ENCODE measurements around the gene TPO.
"Not testable (repeated sequence)": the region's sequence is repeated elsewhere in the genome, so short reads cannot be mapped to it uniquely, and the experiment has no call there.

Gene TPO

DNA sequence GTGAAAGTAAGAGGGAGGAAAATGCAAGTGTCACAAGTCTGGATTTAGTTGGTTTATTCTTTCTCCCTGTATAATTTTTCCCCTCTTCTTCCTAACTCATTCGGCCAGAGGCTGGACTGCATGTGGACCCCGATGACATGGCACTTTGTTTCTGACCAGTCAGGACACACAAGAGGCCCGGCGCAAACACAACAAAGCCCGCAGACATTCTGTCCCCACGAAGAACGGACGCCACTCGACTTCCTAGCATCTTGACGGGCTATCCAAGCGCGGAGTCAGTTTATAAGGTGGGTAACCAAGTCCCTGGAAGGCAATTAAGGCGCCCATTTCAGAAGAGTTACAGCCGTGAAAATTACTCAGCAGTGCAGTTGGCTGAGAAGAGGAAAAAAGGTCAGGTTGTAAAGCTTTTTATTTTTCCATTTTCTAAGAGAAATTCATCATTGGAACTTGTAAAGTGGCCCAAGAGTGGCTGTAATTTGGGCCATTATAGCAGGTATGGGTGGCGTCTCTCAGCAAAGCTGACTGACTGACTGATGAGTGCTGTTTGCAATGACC, at the start of gene TPO:
Gene TPO (plus strand): TSS at position 308 of the 555 bp plus-strand sequence. CDS start 946 bp downstream, outside the sequence.
- no peak for DNase-seq

DNA sequence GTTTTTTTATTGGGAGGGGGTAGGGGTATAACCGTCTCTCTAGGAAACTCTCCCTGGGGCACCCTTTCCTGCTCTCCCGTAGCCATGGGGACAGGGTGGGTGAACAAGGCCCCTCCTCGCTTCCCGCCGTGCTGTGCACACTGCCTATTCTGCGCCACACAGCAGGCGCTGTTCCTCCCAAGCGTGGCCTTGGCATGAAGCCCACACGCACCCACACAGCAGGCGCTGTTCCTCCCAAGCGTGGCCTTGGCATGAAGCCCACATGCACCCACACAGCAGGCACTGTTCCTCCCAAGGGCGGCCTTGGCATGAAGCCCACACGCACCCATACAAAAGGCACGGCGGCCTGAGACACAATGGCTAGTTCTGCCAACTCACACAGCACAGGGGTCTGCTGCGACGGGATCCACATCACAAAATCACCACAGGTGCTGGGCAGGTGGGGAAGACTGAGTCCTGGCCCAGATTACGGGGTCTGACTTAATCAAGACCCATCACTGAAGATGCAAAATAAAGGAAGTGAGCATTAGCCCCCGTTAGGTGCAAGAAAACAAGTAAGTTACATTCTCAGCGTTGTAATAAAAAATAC, 46.6 kb upstream of the TPO start:
- DNase-seq: no peak

DNA sequence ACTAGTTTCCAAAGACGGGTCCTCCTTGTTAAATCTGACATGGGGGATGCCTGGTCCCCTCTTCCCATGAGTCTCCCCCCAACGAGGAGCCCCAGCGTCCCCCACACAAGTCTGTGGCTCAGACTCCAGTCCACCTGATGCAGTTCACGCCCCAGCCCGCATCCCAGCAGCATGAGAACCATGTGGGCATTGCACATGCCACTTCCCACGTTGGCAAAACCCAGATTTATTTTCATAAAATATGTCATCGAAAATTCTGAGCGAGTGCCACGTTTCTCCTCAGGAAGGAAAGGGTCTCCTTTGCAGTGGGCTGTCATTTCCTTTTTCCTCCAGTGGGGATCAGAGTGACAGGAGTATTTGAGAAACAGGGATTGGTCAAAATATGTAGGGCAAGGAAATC, 45.7 kb upstream of the TPO start:
- no peak for DNase-seq

DNA sequence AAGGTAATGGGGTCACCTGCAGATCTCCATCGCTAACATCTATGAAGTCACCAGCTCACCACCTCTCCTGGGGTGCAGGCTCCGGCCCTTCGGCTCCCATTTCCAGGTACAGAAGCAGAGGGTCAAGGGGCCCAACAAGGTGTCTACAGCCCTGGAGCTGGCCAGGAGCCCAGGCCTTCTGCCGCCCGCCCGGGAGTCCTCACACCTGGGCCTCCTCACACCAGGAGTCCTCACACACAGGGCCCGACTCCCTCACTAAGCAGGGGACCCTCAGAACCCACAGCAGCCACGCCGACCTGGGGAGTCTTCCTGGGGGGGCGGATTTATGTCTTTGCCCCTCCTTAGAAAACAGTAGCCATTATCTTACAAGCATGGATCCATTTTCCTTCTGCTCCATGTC, 43.4 kb upstream of the TPO start:
- no peak for DNase-seq

DNA sequence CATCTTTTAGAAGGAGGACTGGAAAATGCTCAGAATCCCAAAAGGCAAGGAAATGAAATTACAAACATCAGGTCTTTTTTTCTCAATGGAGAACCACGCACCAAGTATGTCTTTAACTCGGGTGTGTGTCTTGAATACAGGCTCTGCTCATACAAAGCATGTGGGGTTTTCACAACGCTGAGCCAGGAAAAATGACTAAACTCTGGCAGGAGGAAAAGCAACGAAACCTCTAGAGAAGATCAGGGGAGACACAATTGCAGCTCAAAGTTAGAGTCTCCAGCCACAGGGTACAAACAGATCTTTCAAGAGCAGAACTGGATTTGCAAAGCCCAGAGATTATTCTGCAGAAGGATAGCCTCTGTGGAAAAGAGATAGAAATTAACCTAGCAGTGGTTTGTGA, 42.8 kb upstream of the TPO start:
- no peak for DNase-seq

DNA sequence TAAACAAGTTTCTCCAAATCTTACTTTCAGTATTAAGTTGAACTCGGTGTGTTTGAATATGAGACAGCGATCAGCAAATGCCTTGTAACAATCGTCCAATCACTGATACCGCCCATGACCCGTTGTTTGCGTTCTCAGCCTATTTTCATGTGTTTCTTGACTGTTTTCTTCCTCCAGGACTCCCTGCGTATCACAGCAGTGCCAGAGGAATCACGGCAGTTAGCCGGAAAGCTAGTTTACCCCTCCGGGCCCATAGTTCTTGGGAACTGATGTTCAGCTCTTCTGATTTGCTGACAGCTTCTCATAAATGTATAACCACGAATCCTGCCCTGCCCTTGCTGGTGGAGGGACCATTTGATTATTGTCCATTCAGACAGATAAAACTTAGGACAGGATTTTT, 42.2 kb upstream of the TPO start:
- DNase-seq: no peak

DNA sequence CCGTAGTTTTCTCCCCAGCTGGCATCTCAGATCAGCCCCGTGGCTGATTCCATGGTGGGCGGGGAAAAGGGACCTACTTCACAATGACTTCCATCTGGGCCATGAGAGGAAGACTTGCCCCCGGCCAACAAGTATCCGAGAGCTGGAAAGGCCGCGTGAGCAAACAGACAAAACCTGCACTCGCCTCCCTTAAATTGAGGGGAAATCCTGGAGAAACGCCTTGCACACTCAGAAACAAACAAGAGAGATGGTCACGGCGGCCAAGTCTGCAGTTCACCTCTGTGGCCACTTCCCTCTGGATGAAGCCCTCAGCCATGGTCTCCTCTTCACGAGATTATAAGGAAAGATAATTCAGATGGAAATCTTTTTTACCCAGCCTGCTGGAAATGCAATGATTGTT, 39.4 kb upstream of the TPO start:
- DNase-seq: no peak

DNA sequence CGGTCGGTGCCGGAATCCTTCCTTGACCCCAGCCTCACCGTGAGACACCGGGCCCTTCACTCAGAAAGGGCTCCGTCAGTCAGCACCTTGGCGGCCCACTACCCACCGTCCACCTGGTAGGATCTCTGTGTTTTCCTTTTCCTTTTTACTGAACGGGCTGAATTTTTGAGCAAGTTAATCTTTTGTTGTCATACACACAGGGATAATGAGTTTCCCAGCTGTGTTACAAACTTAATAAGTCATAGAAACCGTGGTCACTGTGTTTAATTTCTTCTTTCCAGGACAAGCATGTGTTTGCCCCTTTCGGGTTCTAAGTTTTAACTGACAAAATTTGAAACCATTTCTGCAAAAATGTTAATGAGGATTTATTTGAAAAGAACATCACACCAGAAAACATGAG, 39.0 kb upstream of the TPO start:
- no peak for DNase-seq

DNA sequence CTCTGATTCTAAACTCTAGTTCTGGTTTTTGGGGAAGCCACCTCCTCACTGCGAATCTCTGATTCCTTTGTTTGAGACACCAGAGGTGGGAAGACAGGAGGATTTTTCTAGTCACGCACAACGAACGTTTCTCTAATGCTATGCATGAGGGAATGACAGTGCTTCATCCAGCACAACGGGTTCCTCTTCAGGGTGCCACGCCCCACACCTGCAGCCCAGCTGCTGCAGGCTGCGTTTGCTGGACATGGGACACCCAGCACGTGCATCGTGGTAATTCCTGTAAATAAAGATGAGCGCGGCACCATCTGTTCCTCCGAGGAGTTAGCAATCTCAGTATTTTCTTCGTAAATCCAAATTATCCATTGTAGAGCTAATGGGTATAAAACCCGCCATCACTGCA, 37.5 kb upstream of the TPO start:
- DNase-seq: no peak

DNA sequence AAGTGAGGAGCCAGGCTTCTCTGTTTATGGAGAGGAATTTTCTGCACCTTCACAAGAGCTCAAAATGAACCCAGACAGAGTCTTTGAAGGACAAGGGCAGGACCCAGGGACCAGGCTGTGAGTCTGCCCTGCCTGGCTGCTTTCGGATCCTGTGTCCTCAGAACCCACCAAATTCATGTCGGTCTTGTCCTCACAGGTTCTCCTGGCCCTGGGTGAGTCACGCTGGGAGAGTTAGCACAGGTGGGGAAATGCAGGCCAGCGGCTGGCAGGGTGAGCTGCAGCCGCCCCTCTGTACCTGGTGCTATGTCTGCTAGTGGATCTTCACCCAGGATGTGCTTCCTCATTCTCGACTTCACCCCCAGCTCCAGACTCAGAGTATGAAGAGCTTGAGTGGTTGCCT, 35.8 kb upstream of the TPO start:
- DNase-seq: no peak

DNA sequence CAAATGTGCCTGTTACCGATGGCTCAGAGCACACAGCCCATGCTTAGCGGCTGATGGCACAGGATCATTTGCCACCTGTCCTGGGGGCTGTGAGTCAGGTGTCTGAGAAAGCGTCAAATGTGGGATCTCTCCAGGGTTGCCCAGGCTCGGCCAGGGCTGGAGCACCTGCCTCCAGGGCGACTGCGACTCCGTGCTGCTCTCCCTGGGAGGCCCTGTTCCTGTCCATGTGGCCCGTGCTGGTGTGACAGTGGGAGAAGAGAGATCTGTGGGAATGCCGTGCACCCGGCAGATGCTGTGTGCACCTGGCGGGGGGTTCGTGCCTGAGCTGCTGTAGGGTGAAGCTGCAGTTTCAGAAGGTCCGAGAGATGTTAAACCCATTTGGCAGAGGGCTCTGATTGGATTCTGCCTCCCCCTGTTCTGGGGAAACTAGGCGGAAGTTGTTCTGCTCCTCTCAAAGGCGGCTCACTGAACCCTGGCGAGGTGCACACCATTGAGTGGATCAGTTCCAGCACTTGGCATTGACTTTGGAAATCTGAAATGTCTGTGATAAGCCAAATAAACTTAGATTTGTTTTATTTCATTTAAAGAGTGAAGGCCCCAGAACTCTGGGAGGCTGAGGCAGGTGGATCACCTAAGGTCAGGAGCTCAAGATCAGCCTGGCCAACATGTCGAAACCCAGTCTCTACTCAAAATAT, 34.7 kb upstream of the TPO start:
- DNase-seq: no peak

DNA sequence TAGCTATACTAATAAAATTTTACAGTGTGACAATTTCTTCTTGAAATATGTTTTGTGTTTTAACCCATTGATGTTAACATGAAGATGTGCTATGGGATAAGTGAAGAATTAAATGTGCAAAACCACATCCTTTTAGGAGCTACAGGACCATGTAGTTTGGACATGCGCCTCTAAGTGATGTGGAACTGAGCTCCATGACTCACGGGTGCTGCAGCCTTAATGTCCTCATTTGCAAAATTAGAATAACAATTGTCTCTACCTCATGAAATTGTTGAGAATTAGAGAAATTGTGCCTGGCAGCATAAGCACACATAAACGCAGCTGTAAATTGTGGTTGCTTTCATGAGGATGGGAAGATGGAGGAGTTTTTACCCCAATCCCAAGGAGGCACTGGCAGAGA, 31.6 kb upstream of the TPO start:
- DNase-seq: no peak

DNA sequence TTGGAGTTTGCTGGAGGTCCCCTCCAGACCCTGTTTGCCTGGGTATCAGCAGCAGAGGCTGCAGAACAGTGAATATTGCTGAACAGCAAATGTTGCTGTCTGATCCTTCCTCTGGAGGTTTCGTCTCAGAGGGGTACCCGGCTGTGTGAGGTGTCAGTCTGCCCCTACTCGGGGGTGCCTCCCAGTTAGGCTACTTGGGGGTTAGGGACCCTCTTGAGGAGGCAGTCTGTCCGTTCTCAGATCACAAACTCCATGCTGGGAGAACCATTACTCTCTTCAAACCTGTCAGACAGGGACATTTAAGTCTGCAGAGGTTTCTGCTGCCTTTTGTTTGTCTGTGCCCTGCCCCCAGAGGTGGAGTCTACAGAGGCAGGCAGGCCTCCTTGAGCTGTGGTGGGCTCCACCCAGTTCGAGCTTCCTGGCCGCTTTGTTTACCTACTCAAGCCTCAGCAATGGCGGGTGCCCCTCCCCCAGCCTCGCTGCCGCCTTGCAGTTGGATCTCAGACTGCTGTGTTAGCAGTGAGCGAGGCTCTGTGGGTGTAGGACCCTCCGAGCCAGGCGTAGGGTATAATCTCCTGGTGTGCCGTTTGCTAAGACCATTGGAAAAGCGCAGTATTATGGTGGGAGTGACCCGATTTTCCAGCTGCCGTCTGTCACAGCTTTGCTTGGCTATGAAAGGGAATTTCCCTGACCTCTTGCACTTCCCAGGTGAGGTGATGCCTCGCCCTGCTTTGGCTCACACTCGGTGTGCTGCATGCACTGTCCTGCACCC, 25.1 kb upstream of the TPO start:
- not testable (repeated sequence) for DNase-seq

DNA sequence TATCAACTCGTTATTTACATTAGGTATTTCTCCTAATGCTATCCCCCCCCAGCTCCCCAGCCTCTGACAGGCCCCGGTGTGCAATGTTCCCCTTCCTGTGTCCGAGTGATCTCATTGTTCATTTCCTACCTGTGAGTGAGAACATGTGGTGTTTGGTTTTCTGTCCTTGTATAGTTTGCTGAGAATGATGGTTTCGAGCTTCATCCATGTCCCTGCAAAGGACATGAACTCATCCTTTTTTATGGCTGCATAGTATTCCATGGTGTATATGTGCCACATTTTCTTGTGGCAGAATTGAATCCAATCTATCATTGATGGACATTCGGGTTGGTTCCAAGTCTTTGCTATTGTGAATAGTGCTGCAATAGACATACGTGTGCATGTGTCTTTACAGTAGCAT, 23.1 kb upstream of the TPO start:
- not testable (repeated sequence) for DNase-seq

DNA sequence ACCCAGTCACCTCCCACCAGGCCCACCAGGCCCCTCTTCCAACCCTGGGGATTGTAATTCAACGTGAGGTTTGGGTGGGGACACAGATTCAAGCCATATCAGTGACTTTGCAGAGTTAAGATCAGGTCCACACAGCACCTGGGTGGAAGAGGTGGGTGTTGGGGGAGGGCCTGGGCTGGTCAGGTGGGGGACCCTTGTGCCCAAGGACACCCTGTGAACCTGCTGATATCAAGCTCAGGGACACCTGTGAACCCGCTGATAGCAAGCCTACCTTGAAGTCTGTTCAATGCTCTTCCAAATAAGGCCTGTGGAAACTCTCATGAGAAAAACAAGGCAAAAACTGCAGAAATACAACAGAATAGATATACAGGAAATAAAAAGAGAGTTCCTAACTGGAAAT, 19.9 kb upstream of the TPO start:
- no peak for DNase-seq

DNA sequence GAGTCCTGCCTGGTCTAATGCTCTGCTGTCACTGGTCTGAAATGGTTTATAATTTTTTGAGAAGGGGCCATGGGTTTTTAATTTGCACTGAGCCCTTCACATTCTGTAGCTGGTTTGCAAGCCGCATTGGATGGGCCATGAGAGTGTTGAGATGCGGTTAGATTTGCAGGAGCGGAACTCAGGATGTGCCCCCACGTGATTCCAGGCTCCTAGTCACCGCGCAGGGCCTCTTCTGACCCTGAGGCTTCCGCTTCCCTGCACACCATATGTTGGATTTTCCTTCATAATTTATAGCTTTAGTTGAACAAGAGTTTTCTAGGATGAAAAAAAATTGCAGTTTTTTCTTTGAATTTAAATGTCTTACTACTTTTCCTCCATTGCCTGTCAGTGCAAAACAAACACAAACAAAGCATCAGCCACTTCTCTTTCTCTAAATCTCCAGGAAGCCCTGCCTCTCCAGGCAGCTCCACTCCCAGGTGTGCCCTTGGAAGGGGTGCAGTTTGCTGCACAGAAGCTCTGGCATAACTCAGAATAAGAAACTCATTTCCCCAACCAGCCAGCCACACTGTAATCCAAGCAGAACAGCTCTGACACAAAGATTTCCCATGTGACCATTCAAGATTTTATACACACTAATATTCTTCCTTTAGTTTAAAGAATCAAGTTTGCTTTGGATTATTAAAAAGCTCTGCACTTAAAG, 18.4 kb upstream of the TPO start:
- no peak for DNase-seq

DNA sequence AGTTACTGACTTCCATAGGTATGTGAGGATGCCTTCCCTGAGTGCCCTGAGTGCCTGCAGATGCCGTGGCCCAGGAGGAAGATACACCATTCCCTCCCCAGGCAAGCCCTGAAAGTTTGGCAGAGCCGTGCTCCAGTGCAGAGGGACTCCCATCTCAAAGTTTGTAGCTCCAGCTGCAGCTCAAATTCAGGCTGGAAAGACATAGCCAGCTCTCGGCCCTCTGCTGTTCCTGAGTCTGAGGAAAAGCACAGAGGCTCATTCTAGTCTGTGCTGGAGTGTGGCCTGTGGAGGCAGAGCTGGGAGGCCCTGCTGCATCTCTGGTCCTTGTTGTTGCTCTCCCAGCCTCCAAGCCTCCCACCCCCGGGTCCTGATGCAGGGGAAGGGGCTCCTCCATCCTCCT, 15.9 kb upstream of the TPO start:
- DNase-seq: no peak

DNA sequence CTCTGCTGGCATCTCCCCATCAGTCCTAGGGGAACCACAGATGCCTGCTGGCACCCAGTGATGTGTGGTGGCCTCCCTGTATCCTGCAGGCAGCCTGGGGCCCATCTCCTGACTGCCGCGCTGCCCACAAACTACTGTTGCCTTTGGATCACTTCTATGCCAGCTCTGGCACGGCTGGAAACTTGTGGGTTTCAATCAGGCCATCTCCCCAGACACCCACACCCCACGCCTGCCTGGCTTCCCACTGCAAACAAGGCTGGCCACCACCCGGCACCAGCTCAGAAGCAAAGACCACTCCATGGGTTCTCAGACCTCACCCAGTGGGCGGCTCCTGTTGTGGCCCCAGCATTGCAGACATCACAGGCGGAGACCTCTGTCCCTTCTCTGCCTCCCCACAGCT, 15.1 kb upstream of the TPO start:
- no peak for DNase-seq

DNA sequence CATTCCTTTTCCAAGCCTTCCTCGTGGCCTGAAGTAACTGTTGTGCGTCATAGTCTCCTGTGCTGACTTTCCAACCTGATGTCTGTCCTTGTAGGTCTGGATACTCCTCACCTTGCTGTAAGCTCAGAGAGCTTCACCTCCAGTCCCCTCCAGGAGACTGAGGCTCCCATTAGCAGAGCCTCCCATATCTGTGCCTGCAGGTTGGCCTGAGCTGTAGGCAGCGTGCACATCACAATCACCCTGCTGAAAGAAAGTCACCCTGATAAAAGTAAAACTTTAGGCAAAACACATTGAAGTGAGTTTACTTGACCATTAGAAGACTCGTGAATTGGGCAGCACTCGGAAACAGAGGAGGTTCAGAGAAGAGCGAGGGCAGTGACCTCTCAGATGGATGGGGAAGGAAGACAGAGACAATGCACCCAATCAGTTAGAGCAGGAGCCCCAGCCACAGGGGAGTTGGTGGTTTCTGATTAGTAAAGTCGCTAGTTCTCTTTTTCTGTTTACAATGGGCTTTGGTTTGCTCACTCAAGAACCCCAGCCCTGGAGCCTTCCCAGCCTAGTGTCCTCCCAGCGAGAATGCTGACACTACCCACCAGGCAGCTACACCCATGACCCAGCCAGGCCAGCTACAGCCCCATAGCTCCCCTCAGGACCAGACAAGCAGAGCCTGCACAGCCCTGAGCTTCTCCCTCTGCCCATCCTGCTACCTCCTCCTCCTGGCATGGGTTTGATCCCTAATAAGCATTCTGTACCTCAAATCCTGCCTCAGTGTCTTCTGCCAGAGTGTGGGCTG, 12.1 kb upstream of the TPO start:
- DNase-seq: no peak

DNA sequence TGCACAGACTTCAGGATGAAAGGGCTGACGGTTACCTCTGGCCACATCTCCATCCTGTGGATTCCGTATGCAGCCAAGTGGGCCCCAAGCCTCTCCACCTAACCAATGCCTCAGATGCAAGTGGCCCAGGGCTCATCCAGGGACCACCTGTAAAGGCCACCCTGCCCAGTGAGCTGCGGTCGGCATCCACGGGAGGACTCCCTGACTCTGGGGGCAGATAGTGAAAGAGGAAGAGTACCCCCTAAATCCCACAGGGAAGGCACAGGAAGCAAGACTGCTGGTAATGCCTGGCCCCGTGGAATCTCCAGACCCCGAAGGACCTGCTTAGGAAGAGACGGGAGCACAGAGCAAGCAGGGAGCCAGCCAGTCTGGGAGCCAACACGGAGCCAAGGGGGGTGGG, 11.2 kb upstream of the TPO start:
- no peak for DNase-seq

DNA sequence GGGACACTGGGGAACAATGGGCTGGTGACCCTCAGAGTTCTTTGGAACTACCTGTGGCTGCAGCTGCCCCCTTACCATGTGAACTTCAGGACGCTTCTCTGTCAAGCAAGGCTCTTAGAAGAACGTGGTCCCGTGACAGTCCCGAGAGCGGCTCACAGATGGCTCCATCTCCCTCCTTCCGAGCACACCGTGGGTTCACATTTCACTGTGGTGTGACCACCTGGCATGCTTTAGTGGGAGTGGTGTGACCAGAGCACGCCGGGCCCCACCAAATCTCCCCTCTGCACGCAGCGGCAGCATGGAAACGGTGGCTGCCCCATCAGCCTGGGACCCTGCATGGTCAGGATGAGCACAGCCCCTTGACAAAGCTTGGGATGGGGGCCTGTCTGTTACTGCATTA, 9.7 kb upstream of the TPO start:
- DNase-seq: no peak

DNA sequence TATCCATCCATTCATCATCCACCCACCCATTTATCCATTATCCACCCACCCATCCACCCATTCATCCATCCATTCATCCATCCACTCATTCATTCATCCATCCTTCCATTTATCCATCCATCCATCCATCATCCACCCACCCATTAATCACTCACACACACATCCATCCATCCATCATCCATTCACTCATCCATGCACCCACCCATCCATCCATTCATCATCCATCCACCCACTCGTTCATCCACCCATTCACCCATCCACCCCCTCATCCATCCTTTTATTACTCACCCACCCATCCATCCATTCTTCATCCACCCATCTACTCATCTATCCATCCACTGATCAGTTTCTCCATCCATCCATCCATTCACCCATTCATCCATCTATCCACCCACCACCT, 8.1 kb upstream of the TPO start:
- DNase-seq: no peak

DNA sequence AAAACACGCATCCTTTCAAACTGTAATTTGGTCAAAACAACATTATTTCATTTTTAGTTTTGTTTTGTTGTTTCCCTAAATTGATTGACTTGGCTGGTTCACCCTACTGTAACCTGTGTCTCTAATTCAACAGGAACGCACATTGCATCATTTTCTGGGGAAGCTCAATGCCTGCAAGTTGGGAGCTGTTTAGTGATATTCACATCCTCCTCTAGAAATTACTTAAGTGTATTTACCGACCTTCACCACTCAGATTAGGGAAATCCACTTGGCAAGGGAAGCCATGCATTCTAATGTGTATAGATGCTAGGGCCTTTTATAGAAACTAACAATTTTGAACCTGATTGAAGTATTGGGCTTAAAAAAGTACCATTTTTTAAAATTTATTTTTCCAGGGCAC, 7.3 kb upstream of the TPO start:
- DNase-seq: no peak

All from hematopoietic multipotent progenitor cell treated with erythropoietin and hydrocortisone succinate and interleukin-3 and kit ligand, for 6 days (in vitro differentiated cells).